MM.1S (cell line): ENCODE measurements around the gene WIPI1.

Experiments used
- DNase-seq: peaks from one replicate; pipeline ENCODE4 v3.0.0-alpha.2; 2015
- H2AFZ ChIP-seq: fragments of 300-600 bp; sonication (generic); 2 replicates; pipeline ENCODE4 v1.6.0; 2016; ENCODE audit warnings: antibody characterized with exemption, low read length
- H3F3A ChIP-seq: fragments of 300-600 bp; sonication (generic); 2 replicates; pipeline ENCODE4 v1.6.1; 2016; ENCODE audit warnings: mild to moderate bottlenecking, antibody characterized with exemption, low read length, moderate library complexity, mixed read lengths; ENCODE audit not compliant: insufficient read depth
- H3K27ac ChIP-seq: fragments of 300-600 bp; sonication (generic); 2 replicates; pipeline ENCODE4 v1.5.1; 2016; ENCODE audit warnings: mild to moderate bottlenecking, low read length
- H3K27me3 ChIP-seq: fragments of 300-600 bp; sonication (generic); replicated peaks from 2 replicates; pipeline ENCODE4 v1.6.0; 2016; ENCODE audit warnings: low read length; ENCODE audit not compliant: insufficient read depth
- H3K36me3 ChIP-seq: fragments of 300-600 bp; sonication (generic); replicated peaks from 2 replicates; pipeline ENCODE4 v1.6.1; 2016; ENCODE audit warnings: mild to moderate bottlenecking, low read length, mixed read lengths; ENCODE audit not compliant: insufficient read depth
- H3K4me1 ChIP-seq: fragments of 300-600 bp; sonication (generic); 2 replicates; pipeline ENCODE4 v1.6.1; 2016; ENCODE audit warnings: low read length, mixed read lengths
- H3K4me2 ChIP-seq: fragments of 300-600 bp; sonication (generic); 2 replicates; pipeline ENCODE4 v1.6.0; 2016; ENCODE audit warnings: low read depth, low read length
- H3K4me3 ChIP-seq: fragments of 300-600 bp; sonication (generic); 2 replicates; pipeline ENCODE4 v1.5.1; 2016; ENCODE audit warnings: low read length, mixed read lengths
- H3K79me2 ChIP-seq: fragments of 300-600 bp; sonication (generic); 2 replicates; pipeline ENCODE4 v1.6.1; 2016; ENCODE audit warnings: mixed run types, low read length, mixed read lengths
- H3K9ac ChIP-seq: fragments of 300-600 bp; sonication (generic); 2 replicates; pipeline ENCODE4 v1.6.1; 2016; ENCODE audit warnings: low read length, mixed read lengths
- H3K9me2 ChIP-seq: fragments of 300-600 bp; sonication (generic); replicated peaks from 2 replicates; pipeline ENCODE4 v1.6.1; 2016; ENCODE audit warnings: mild to moderate bottlenecking, low read length, mixed read lengths; ENCODE audit not compliant: insufficient read depth
- H3K9me3 ChIP-seq: fragments of 300-600 bp; sonication (generic); replicated peaks from 2 replicates; pipeline ENCODE4 v1.6.1; 2016; ENCODE audit warnings: mild to moderate bottlenecking, low read length, mixed read lengths; ENCODE audit not compliant: insufficient read depth
- H4K20me1 ChIP-seq: fragments of 300-600 bp; sonication (generic); 2 replicates; pipeline ENCODE4 v1.6.1; 2016; ENCODE audit warnings: mild to moderate bottlenecking, low read length, moderate library complexity, mixed read lengths; ENCODE audit not compliant: insufficient read depth
- EZH2 ChIP-seq: fragments of 300-600 bp; sonication (generic); optimal IDR thresholded peaks from 2 replicates; pipeline ENCODE3; 2017; ENCODE audit warnings: low read depth, mild to moderate bottlenecking, antibody characterized with exemption, low read length, mixed read lengths
- EZH2phosphoT487 ChIP-seq: fragments of 300-600 bp; sonication (generic); IDR thresholded peaks from 2 replicates; pipeline ENCODE4 v1.6.1; 2018; ENCODE audit warnings: antibody characterized with exemption, low read length
- TF ChIP-seq, protein P1 (sequence below): fragments of 300-600 bp; sonication (generic); IDR thresholded peaks from 2 replicates; pipeline ENCODE4 v1.5.1; 2016; ENCODE audit warnings: antibody characterized with exemption, low read length, mixed read lengths

Gene WIPI1

DNA sequence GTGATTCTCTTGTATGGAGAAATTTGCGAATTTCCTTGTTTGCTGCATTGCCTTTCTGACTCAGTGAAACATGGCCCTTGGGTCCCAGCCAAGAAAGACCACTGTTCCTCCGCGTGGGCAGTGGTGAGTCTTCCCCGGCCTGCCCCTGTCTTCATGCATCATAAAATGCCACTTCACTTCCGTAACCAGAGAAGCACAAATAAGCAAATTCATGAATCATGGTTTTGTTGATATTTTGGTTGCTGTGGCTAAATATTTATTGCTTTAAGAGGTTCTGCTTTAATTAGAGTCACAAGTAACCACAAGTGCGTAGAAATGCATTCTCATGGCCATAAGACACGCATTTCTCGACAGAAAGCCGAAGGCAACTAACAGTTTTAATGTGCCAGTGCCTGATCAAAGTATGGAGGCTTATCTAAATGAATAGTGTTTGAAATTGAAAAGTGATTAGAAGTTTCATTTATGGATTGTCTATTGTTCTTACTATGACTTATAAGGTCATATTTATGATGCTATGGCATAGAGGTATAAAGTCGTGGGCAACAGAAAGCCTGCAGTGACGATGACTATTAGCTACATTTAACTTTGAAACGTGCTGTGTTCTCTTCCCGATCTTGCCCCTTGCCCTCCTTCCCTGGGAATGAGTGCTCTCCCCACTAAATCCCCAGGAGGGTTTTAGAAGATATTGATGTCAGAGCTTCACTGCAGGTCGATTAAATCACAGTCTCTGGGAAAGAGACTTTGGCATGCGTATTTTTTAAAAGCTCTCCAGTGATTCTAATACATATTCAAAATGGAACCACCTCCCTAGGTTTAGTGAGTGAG, 76.0 kb downstream of the WIPI1 start:
- H3F3A ChIP-seq: no peaks in the 10 kb centered on the region
- DNase-seq: no peak
- H3K36me3 ChIP-seq: no peaks in the 10 kb centered on the region
- H3K9me3 ChIP-seq: no peaks in the 10 kb centered on the region
- no peak overlapping the region for H3K4me2 ChIP-seq
- TF ChIP-seq EZH2phosphoT487 (no peak), EZH2 (no peak)
- TF ChIP-seq, protein P1, sequence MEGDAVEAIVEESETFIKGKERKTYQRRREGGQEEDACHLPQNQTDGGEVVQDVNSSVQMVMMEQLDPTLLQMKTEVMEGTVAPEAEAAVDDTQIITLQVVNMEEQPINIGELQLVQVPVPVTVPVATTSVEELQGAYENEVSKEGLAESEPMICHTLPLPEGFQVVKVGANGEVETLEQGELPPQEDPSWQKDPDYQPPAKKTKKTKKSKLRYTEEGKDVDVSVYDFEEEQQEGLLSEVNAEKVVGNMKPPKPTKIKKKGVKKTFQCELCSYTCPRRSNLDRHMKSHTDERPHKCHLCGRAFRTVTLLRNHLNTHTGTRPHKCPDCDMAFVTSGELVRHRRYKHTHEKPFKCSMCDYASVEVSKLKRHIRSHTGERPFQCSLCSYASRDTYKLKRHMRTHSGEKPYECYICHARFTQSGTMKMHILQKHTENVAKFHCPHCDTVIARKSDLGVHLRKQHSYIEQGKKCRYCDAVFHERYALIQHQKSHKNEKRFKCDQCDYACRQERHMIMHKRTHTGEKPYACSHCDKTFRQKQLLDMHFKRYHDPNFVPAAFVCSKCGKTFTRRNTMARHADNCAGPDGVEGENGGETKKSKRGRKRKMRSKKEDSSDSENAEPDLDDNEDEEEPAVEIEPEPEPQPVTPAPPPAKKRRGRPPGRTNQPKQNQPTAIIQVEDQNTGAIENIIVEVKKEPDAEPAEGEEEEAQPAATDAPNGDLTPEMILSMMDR: no peak
- H3K27ac ChIP-seq: no peak overlapping the region
- H3K4me1 ChIP-seq: no peaks in the 10 kb centered on the region
- no peaks in the 10 kb centered on the region for H3K9me2 ChIP-seq
- H3K79me2 ChIP-seq: no peaks in the 10 kb centered on the region
- H3K27me3 ChIP-seq: no peaks in the 10 kb centered on the region
- H2AFZ ChIP-seq: no peak overlapping the region
- no peak overlapping the region for H3K9ac ChIP-seq
- no peak overlapping the region for H3K4me3 ChIP-seq
- H4K20me1 ChIP-seq: no peaks in the 10 kb centered on the region

DNA sequence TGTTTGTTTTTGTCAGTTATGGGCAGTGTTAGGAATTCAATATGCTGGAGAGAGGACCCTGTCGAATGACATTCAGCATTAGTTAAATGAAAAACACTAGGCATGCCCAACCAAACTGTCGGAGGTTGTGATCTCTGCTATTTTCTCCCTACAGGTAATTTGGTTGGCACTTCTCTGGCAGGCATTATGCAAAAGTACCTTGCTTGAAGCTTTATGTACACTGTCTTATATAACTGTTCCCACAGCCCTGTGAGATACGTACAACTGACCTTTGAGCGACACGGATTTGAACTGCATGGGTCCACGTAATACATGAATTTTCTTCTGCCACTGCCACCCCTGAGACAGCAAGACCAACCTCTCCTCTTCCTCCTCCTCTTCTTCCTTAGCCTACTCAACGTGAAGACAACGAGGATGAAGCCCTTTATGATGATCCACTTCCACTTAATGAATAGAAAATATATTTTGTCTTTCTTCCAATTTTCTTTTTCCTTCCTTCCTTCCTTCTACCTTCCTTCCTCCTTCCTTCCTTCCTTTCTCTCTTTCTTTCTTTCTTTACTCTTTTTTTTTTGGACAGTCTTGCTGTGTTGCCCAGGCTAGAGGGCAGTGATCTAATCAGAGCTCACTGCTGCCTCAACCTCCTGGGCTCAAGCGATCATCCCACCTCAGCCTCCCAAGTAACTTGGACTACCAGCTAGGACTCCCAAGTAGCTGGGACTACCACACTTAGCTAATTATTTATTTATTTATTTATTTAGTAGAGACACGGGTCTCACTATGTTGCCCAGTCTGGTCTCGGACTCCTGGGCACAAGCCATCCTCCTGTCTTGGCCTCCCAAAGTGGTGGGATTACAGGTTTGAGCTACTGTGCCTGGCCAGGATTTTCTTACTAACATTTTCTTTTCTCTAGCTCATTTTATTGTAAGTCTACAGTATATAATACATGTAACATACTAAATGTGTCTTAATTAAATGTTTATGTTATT, 77.3 kb downstream of the WIPI1 start:
- H3K4me2 ChIP-seq: no peak overlapping the region
- no peaks in the 10 kb centered on the region for H4K20me1 ChIP-seq
- no peaks in the 10 kb centered on the region for H3K27me3 ChIP-seq
- DNase-seq: no peak
- H2AFZ ChIP-seq: no peak overlapping the region
- H3K79me2 ChIP-seq: no peaks in the 10 kb centered on the region
- H3K27ac ChIP-seq: no peak overlapping the region
- no peaks in the 10 kb centered on the region for H3K9me2 ChIP-seq
- H3K4me1 ChIP-seq: no peaks in the 10 kb centered on the region
- no peak overlapping the region for H3K9ac ChIP-seq
- no peaks in the 10 kb centered on the region for H3K9me3 ChIP-seq
- H3F3A ChIP-seq: no peaks in the 10 kb centered on the region
- H3K36me3 ChIP-seq: no peaks in the 10 kb centered on the region
- no peak overlapping the region for H3K4me3 ChIP-seq
- TF ChIP-seq, protein P1: no peak
- no peak for TF ChIP-seq EZH2phosphoT487
- no peak for TF ChIP-seq EZH2

DNA sequence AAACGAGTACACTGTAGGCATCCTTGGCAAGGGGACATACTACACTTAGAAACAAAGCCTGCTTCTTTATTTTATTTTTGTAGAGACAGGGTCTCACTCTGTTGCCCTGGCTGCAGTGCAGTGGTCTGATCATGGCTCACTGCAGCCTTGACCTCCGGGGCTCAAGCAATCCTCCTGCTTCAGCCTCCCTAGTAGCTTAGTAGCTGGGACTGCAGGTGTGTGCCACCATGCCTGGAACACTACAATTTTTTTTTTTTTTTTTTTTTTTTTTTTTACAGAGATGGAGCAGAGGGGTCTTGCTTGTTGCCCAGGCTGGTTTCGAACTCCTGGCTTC, 78.2 kb downstream of the WIPI1 start:
- Histone ChIP-seq H3K9ac (no peak overlapping the region), H3F3A (no peaks in the 10 kb centered on the region), H2AFZ (no peak overlapping the region), H3K36me3 (no peaks in the 10 kb centered on the region), H3K4me3 (no peak overlapping the region), H3K27ac (no peak overlapping the region), H3K4me1 (no peaks in the 10 kb centered on the region), H3K9me3 (no peaks in the 10 kb centered on the region), H3K9me2 (no peaks in the 10 kb centered on the region), H3K79me2 (no peaks in the 10 kb centered on the region), H3K27me3 (no peaks in the 10 kb centered on the region), H3K4me2 (no peak overlapping the region), H4K20me1 (no peaks in the 10 kb centered on the region)
- no peak for DNase-seq
- TF ChIP-seq, protein P1: no peak
- TF ChIP-seq EZH2 (no peak), EZH2phosphoT487 (no peak)
